ENCODE measurements around the gene TFG.

DNA sequence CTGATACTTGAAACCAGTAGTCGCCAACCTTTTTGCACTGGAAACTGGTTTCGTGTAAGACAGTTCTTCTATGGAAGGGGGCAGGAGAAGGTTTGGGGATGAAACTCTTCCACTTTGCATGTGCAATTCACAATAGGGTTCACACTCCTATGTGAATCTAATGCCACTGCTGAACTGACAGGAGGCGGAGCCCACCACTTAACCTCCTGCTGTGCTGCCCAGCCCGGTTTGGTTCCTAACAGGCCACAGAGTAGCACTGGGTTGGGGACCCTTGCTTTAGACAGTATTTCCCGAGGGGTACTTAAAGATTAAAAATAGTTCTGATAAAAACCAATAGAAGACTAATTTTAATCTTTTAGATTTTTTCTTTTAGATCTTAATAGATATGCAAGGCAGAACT, 11.1 kb downstream of the TFG start:
- TF ChIP-seq, protein P1, sequence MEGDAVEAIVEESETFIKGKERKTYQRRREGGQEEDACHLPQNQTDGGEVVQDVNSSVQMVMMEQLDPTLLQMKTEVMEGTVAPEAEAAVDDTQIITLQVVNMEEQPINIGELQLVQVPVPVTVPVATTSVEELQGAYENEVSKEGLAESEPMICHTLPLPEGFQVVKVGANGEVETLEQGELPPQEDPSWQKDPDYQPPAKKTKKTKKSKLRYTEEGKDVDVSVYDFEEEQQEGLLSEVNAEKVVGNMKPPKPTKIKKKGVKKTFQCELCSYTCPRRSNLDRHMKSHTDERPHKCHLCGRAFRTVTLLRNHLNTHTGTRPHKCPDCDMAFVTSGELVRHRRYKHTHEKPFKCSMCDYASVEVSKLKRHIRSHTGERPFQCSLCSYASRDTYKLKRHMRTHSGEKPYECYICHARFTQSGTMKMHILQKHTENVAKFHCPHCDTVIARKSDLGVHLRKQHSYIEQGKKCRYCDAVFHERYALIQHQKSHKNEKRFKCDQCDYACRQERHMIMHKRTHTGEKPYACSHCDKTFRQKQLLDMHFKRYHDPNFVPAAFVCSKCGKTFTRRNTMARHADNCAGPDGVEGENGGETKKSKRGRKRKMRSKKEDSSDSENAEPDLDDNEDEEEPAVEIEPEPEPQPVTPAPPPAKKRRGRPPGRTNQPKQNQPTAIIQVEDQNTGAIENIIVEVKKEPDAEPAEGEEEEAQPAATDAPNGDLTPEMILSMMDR (IDR thresholded peaks at IDR 0.05): no peak
- TF ChIP-seq POLR2A (IDR thresholded peaks at IDR 0.05): no peak

Data from thyroid gland (tissue), 4 donors.